GM12873 (cell line): Measurements from ENCODE around the gene WASF3.

Experiments used
- CTCF ChIP-seq: IDR thresholded peaks from 2 replicates; pipeline ENCODE4 v1.5.1; 2012; ENCODE audit warnings: low read depth, mild to moderate bottlenecking, moderate library complexity, low read length, control low read depth; ENCODE audit not compliant: insufficient read depth; ENCODE audit errors: missing control alignments

The WASF3 gene

GRCh38 chr13:26557393-26558073, at the start of gene WASF3:
WASF3 (plus strand) TSS chr13:26557683; CDS start chr13:26642271, 84,588 bp downstream.
- TF ChIP-seq CTCF = no peak

- no peak for TF ChIP-seq CTCF
These were observed 48.6 kb upstream of the WASF3 start for GRCh38 chr13:26508885-26509284.

GRCh38 chr13:26509491-26509890, 48.0 kb upstream of the WASF3 start:
- TF ChIP-seq CTCF = no peak

- TF ChIP-seq CTCF = no peak
These were observed 43.6 kb upstream of the WASF3 start for GRCh38 chr13:26513931-26514330.

- no peak for TF ChIP-seq CTCF
These were observed 41.8 kb upstream of the WASF3 start for GRCh38 chr13:26515721-26516120.

GRCh38 chr13:26517936-26518335, 39.5 kb upstream of the WASF3 start:
- no peak for TF ChIP-seq CTCF

GRCh38 chr13:26518451-26518959, 39.0 kb upstream of the WASF3 start:
- no peak for TF ChIP-seq CTCF
